HG03457 (cell line): Measurements from ENCODE around the gene KCTD4.

ENCODE experiments used
- ATAC-seq: cut with Tn5 transposase; IDR thresholded peaks from one replicate; pipeline ENCODE4 v1.9.1; 2021; ENCODE audit warnings: moderate number of reproducible peaks; ENCODE audit not compliant: unreplicated experiment

The KCTD4 gene

GRCh38 chr13:45179428-45179827 lies 21.4 kb downstream of the KCTD4 start:
- ATAC-seq: no peak

DNA sequence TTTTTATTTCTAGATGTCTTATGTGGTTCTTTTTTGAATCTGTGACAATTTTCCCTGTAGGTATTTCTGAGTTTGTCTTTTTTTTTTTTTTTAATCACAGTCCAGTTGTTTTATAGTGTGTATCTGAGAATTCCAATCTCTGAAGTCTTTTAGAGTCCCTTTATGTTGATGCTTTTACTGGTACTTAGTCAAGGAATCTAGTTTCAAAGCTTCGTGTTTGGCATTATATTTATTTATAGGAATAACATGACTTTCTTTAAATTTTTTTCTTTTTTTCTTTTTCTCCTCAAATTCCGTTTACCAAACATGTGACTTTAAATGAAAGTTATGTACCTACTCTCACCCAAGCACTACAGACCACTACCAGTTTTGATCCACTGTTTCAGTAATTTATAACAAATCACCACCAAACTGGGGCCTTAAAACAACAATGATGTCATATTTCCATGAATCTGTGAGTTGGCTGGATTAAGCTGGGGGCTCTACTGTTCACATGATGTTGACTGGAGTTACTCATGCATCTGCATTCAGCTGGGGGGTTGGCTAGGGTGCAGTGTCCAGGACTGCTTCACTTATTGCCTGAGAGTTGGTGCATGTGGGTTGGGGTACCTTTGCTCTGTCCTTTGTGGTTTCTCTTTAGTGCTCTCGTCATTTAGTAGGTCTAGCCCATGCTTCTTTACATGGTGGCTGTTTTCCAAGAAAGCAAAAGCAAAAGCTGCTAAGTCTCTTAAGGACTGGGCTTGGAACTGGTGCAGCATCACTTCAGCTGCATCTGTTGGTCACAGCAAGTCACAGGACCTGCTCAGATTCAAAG lies 22.3 kb downstream of the KCTD4 start:
- no peak for ATAC-seq

GRCh38 chr13:45174478-45174877 lies 26.4 kb downstream of the KCTD4 start:
- ATAC-seq: no peak

DNA sequence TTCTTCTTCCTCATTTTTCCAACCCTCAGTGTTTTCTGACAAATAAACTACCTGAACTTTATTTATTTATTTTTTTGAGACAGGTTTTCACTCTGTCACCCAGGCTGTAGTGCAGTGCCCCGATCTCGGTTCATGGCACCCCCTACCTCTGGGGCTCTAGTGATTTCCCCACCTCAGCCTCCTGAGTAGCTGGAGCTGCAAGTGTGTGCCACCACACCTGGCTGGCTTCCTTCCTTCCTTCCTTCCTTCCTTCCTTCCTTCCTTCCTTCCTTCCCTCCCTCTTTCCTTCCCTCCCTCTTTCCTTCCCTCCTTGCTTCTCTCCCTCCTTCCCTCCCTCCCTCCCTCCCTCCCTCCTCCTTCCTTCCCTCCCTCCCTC lies 32.3 kb downstream of the KCTD4 start:
- ATAC-seq: no peak

GRCh38 chr13:45167611-45168554 lies 33.0 kb downstream of the KCTD4 start:
- ATAC-seq: no peak

DNA sequence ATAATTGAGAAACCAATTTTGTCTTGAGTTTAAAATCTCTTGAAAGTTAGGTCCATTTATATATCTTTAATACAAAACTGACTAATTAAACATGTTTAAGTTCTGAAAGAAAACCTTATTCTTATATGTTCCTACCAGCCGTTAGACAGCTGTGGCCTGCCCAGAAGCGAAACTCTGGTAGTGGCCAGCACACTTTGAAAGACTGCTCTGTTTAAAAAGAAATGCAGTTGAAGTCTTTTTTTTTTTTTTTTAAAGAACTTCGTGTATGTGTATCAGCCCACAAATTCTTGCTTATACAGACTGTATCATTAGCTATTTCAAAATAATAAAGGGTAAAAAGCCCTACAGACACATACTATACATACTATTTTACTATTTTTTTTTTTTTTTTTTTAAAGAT lies 34.0 kb downstream of the KCTD4 start:
- ATAC-seq: no peak

GRCh38 chr13:45162821-45163220 lies 38.0 kb downstream of the KCTD4 start:
- no peak for ATAC-seq

GRCh38 chr13:45162194-45162593 lies 38.7 kb downstream of the KCTD4 start:
- no peak for ATAC-seq

DNA sequence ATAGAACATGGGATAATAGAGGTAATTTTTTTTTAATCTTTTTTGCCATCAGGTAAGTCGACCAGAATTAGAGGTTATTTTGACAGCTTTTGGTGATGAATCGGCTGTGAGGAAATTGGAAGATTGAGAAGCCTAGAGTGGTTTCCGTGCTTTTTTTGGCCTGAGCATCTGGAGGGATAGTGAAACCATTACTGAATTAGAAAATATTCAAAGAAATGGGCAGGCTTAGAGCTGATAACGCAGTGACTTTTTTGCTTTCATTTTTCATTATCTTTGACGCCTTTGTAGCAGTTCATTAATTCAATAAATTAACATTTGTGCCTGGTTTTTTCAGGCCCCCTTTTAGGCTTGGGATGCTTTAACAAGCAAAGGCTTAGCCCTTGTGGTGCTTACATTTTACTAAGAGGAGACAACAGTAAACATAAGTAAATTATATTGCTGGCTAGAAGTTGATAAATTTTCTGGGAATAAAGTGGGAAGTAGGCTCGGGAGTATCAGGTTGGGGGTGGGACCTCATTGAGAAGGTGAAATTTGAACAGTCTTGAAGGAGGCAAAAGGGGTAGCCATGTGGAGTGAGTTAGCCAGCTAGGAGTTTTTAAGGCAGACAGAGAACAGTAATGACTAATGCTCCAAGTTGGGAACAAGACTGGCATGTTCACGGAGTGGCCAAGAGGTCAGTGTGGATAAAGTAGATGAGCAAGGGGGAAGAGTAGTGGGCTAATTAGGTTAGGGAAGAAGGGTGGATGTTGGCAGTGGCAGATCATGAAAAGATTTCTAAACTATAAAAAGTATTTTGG lies 44.1 kb downstream of the KCTD4 start:
- no peak for ATAC-seq

DNA sequence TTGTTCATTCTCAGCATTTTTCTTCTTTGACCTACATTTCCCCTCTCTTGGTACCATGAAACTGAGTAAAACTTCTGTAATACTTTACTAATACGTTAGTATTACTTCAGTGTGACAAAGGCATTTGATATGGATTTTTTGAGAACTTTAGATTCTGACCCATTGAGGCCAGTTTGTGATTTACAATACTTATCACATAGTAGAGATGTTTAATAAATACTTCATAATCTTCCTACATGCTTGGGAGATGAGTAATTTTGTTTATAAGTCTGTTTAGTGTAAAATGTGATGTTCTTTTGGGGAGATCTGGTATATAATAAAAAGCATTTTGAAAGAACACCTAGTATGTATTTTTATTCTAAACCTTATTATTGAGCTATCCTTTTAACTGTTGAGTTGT lies 50.9 kb downstream of the KCTD4 start:
- ATAC-seq: no peak

DNA sequence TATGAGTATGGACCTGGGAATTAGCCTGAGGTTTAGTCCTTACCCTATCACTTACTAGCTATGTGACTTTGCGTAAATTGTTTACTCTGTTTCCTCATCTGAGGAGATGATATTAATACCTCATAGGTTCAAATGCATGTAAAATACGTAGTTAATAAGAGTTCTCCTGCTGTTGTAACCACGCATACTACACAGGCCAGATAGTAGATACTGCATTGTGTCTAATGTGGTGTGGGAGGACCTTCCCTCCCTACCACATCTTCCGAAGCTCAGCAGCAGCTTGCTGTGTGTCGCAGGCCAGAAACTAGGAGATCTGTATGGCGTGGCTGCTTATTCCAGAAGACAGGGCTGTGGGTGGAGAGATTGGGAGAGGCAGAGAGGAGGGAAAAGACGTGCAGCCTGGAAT lies 57.5 kb downstream of the KCTD4 start:
- ATAC-seq: no peak
